HFFc6 (cell line): Measurements from ENCODE around the gene FGF19. TPM values are rescaled to one million over a fixed set of nuclear protein-coding genes. Genes with fewer than 3 reads are reported as not detected.
"Not testable (repeated sequence)": the region's sequence is repeated elsewhere in the genome, so short reads cannot be mapped to it uniquely, and the experiment has no call there.

ENCODE experiments used
- DNase-seq: peaks from one replicate; pipeline ENCODE4 v3.0.0-alpha.2; 2018
- H3K27ac Mint-ChIP-seq: 2 replicates; pipeline ENCODE4 v1.8.0; 2020; ENCODE audit warnings: mild to moderate bottlenecking, mixed read lengths
- H3K27me3 Mint-ChIP-seq: 2 replicates; pipeline ENCODE4 v1.8.0; 2021; ENCODE audit warnings: mild to moderate bottlenecking, moderate library complexity, mixed read lengths; ENCODE audit not compliant: insufficient read depth
- H3K36me3 Mint-ChIP-seq: 2 replicates; pipeline ENCODE4 v1.8.0; 2021; ENCODE audit warnings: low read depth, mixed read lengths
- H3K4me1 Mint-ChIP-seq: 2 replicates; pipeline ENCODE4 v1.8.0; 2020; ENCODE audit warnings: low read depth, mixed read lengths
- H3K4me3 Mint-ChIP-seq: 2 replicates; pipeline ENCODE4 v1.8.0; 2020; ENCODE audit warnings: mild to moderate bottlenecking, moderate library complexity, mixed read lengths
- H3K9me3 Mint-ChIP-seq: 2 replicates; pipeline ENCODE4 v1.8.0; 2020; ENCODE audit warnings: mild to moderate bottlenecking, mixed read lengths
- total RNA-seq, 6 experiments: library from RNA; stranded (reverse); fragmentation: NEBNext Ultra II Directional; extraction: Animal tissue kit (Norgen Biotek cat#: 25700); gene quantifications; 2 replicates in 1 of 6; 3 replicates in 5 of 6; pipeline ENCODE4 v1.2.3, GENCODE V29; 2021
- TF ChIP-seq, protein P1 (sequence below): fragments of 200-600 bp; sonication (generic); IDR thresholded peaks from 2 replicates; pipeline ENCODE4 v1.5.0; 2021; ENCODE audit warnings: antibody characterized with exemption, mild to moderate bottlenecking

FGF19 gene
- total RNA-seq, 6 experiments from 2014 or later: not detected

DNA sequence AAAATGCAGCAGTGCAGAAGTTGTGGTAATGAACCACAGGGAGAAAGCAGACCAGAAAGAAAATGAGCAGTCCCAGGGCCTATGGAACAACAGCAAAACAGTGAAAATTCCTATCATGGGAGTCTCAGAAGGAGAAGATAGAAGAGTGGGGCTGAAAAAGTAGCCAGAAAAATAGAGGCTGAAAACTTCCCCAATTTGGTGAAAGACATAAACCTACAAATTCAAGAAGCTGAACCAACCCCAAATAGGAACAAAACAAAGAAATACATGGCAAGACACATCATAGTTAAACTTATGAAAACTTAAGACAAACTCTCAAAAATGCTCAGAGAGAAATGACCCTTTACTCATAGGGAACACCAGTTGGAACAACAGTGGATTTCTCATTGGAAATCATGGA, 11.4 kb downstream of the FGF19 start:
- Mint-ChIP-seq H3K9me3 (peaks cover 8% of the 10 kb centered on the region), H3K4me1 (no peaks in the 10 kb centered on the region), H3K4me3 (no peak overlapping the region), H3K27me3 (peaks cover 36% of the 10 kb centered on the region), H3K36me3 (no peaks in the 10 kb centered on the region), H3K27ac (no peak overlapping the region)
- DNase-seq: no peak
- TF ChIP-seq, protein P1, sequence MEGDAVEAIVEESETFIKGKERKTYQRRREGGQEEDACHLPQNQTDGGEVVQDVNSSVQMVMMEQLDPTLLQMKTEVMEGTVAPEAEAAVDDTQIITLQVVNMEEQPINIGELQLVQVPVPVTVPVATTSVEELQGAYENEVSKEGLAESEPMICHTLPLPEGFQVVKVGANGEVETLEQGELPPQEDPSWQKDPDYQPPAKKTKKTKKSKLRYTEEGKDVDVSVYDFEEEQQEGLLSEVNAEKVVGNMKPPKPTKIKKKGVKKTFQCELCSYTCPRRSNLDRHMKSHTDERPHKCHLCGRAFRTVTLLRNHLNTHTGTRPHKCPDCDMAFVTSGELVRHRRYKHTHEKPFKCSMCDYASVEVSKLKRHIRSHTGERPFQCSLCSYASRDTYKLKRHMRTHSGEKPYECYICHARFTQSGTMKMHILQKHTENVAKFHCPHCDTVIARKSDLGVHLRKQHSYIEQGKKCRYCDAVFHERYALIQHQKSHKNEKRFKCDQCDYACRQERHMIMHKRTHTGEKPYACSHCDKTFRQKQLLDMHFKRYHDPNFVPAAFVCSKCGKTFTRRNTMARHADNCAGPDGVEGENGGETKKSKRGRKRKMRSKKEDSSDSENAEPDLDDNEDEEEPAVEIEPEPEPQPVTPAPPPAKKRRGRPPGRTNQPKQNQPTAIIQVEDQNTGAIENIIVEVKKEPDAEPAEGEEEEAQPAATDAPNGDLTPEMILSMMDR: no peak

DNA sequence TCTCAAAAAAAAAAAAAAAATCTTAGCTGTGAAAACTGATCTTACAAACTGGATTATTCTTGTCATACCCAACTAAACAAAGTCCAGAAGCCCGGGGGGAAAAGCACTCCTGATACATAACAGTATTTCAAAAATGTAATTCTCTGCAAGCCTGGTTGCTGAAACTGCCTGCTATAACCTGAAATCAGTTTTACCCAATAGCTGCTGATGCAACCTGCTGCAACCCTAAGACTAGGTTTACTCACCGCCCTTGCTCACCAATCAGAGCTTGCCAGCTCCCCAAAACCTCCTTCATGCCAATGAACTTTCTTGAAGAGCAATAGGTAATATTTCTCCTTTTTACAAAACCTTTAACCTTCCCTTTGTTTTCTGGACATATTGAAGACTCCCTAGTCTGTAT, 12.4 kb downstream of the FGF19 start:
- no peak for DNase-seq
- H3K4me1 Mint-ChIP-seq: no peaks in the 10 kb centered on the region
- no peaks in the 10 kb centered on the region for H3K36me3 Mint-ChIP-seq
- TF ChIP-seq, protein P1: no peak
- no peak overlapping the region for H3K27ac Mint-ChIP-seq
- no peak overlapping the region for H3K4me3 Mint-ChIP-seq
- peaks cover 27% of the 10 kb centered on the region for H3K27me3 Mint-ChIP-seq
- peaks cover 8% of the 10 kb centered on the region for H3K9me3 Mint-ChIP-seq

DNA sequence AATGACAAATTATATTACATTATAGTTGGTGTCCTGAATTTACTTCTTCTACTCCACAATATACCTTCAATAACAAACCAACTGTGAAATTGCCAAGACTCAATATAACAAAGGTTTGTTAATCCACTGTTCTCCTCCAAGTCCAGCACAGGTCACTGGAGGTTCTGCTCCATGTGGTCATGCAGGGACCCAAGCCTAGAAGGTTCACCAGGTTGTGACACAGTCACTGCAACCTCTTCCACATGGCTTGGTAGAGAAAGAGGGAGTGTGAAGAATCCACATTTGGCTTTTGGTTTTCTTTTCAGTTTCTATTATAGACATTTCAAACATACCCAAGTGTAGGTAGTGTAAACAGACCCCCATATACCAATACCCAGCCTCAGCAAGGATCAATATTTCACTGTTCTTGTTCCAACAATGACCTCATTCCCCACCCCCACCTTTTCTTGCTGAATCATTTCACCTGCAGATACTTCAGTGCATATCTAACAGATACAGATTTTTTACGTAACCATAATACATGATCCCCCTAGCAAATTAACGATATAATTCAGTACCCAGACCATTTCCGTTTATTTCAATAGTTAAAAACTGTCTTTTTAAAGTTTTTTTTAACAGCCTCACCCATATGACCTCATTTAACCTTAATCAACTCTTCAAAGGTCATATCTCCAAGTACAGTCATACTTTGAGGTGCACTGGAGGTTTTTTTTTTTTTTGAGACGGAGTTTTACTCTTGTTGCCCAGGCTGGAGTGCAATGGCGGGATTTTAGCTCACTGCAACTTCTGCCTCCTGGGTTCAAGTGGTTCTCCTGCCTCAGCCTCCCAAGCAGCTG, 14.1 kb downstream of the FGF19 start:
- Mint-ChIP-seq H3K27me3 (peaks cover 16% of the 10 kb centered on the region), H3K9me3 (peaks cover 8% of the 10 kb centered on the region), H3K4me1 (peaks cover 9% of the 10 kb centered on the region; the same call in 1 of the 2 replicates), H3K4me3 (no peak overlapping the region), H3K27ac (no peak overlapping the region), H3K36me3 (no peaks in the 10 kb centered on the region)
- DNase-seq: no peak
- TF ChIP-seq, protein P1: no peak

DNA sequence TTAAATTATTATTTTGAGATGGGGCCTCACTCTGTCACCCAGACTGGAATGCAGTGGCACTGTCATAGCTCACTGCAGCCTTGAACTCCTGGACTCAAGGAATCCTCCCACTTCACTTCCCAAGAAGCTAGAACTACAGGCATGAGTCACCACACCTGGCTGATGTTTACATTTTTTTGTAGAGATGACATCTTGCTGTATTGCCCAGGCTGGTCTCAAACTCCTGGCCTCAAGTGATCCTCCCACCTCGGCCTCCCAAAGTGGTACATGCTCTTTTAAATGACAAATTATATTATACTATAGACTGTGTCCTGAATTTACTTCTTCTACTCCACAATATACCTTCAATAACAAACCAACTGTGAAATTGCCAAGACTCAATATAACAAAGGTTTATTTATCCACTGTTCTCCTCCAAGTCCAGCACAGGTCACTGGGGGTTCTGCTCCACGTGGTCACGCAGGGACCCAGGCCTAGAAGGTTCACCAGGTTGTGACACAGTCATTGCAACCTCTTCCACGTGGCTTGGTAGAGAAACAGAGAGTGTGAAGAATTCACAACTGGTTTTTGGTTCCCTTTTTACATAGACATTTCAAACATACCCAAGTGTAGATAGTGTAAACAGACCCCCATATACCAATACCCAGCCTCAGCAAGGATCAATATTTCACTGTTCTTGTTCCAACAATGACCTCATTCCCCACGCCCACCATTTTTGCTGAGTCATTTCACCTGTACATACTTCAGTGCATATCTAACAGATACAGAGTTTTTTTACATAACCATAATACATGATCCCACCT, 15.7 kb downstream of the FGF19 start:
- not testable (repeated sequence) for H3K4me1 Mint-ChIP-seq, H3K9me3 Mint-ChIP-seq, H3K36me3 Mint-ChIP-seq, H3K4me3 Mint-ChIP-seq, H3K27me3 Mint-ChIP-seq, DNase-seq, H3K27ac Mint-ChIP-seq

DNA sequence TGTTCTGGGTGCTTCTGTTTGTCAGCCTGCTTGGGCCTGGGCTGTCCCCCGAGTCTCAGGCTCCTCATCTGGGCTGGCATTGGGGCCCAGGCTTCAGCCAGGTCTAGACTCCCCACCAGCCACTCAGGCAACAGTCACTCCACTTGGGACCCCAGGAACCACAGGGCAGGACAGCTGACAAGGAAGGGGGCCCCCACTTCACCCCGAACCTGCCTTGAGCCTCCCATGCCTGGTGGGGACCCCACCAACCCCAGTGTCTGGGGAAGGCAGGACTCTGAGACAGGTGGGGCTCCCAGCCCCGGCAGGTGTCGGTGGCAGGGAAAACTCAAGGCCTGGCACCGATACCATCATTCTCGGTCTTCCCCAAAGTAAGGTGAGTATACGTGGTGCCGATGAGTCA, 17.0 kb downstream of the FGF19 start:
- Mint-ChIP-seq H3K27ac (no peak overlapping the region), H3K9me3 (no peaks in the 10 kb centered on the region), H3K36me3 (no peaks in the 10 kb centered on the region), H3K27me3 (peaks cover 4% of the 10 kb centered on the region), H3K4me3 (no peak overlapping the region), H3K4me1 (peaks cover 17% of the 10 kb centered on the region)
- DNase-seq: no peak
- TF ChIP-seq, protein P1: no peak

DNA sequence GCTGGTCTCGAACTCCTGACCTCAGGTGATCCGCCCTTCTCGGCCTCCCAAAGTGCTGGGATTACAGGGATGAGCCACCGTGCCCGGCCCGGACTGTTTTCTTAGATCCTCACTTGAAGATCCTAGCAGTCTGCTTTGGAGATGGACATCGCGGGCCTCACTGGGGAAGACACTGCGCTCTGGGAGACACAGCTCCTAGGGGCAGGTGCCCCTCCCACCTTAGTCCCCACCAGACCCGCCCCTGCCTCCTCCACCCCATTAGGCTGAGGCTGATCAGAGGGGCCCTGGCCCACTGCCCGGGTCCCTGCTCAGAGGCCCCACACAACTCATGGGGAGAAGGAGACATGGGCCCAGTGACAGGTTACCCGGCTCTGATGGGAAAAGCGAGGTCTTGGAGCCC, 17.4 kb downstream of the FGF19 start:
- Mint-ChIP-seq H3K27ac (no peak overlapping the region), H3K4me3 (no peak overlapping the region), H3K4me1 (peaks cover 18% of the 10 kb centered on the region), H3K9me3 (no peaks in the 10 kb centered on the region), H3K27me3 (peaks cover 4% of the 10 kb centered on the region), H3K36me3 (no peaks in the 10 kb centered on the region)
- TF ChIP-seq, protein P1: no peak
- no peak for DNase-seq
